AG09309 (cell line): ENCODE results near the gene NTM.

ENCODE experiments used
- DNase-seq: peaks from one replicate; pipeline ENCODE4 v3.0.0-alpha.2; 2010; ENCODE audit warnings: low read depth
- H3K4me3 ChIP-seq: 2 replicates; pipeline ENCODE4 v1.5.1; 2011; ENCODE audit warnings: mild to moderate bottlenecking, low read depth, low read length, moderate library complexity; ENCODE audit not compliant: control insufficient read depth
- CTCF ChIP-seq: IDR thresholded peaks from 2 replicates; pipeline ENCODE4 v1.5.1; 2011; ENCODE audit warnings: mild to moderate bottlenecking, low read depth, low read length, inconsistent platforms; ENCODE audit not compliant: insufficient read depth, control insufficient read depth; ENCODE audit errors: missing control alignments

The NTM gene

DNA sequence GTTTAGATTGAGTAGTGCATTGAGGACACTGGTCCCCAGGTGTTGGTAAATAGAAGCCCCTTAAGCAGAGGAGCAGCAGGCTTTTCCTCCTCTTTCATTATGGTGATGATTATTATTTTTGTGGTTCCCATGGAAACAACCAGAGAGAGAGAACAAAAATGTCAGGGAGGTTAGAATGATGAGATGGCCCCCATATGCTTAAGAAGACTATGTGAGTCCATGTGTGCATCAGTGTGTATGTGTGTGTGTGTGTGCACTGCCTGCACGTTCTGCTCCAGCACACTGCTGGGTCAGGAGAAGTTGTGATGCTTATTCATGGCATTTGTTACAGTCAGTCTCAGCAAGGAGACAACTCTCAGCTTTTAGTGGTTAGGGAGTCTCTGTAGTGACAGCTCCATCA is 724.2 kb downstream of the NTM start:
- no peak for DNase-seq
- H3K4me3 ChIP-seq = no peak overlapping the region
- no peak for TF ChIP-seq CTCF

DNA sequence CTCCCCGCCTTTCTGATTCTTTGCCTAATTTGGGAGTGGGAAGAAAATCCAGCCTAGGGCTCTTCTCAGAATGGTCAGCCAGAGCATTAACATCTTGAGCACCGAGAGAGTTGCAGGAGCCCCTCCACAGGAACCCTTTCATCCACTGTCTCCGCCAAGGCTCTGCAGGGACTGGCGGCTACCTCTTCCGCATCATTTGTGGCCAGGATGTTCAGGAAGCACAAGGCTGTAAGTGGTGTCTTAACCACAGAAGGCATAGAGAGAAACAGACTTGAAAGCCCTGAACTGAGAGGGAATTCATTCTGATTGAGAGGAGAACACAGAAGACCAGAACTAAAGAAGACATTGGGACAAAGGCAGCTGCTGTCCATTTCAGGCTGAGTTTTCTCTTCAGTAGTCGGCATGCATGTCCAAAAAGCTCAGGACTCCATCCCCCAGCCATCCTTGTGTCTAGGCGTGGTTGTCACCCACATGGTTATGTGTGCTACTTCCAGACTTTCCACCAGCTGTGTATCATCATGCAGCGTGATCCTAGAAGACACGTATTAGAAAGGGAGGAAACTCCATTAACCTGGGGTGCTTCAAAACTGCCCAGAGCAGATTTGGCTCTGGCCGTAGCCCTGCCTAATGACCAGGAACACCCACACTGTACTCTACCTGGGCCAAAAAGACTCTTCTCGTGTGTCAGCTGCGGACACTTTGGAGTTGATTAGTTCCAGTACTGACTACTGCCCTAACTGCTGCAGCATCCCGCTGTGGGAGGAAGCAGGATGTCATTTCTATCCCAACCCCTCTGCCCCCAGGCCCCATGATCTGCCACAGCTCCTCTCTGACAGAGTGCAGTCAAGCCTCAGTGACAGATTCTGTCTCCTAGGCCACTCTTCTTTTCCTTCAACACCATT is 725.1 kb downstream of the NTM start:
- H3K4me3 ChIP-seq = no peak overlapping the region
- DNase-seq = no peak
- TF ChIP-seq CTCF = no peak

- no peak for TF ChIP-seq CTCF
- H3K4me3 ChIP-seq = no peak overlapping the region
Measured at GRCh38 chr11:132096132-132096825, 725.9 kb downstream of the NTM start.

DNA sequence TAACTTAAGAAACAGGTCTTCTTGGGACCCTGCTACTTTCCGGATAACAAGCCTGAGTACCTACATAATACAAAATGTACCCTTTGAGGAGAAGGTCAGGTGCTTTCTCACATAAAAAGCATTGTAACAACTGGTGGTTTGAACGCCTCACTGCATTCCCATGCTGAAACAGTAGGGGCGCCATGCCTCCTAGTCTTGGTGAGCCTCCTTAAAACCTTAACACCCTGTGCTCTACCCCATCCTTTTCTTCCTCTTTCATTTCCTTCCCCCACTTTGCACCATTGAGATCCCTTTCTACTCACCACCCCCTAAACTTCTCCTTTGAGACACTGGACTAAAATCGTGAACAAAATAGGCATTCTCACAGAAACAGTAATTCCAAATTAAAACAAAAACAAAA is 729.3 kb downstream of the NTM start:
- DNase-seq = no peak

More at GRCh38 chr11:132096132-132096825, 725.9 kb downstream of the NTM start:
- no peak for DNase-seq

GRCh38 chr11:132100583-132100982 is 730.2 kb downstream of the NTM start:
- TF ChIP-seq CTCF = no peak
- DNase-seq = no peak
- H3K4me3 ChIP-seq = no peak overlapping the region

More for the DNA sequence above, 729.3 kb downstream of the NTM start:
- no peak overlapping the region for H3K4me3 ChIP-seq
- TF ChIP-seq CTCF = peak; percentile 21

GRCh38 chr11:132101881-132102280 is 731.5 kb downstream of the NTM start:
- no peak overlapping the region for H3K4me3 ChIP-seq
- DNase-seq = no peak
- TF ChIP-seq CTCF = no peak
